ENCODE measurements around the gene NMNAT3.

The NMNAT3 gene

DNA sequence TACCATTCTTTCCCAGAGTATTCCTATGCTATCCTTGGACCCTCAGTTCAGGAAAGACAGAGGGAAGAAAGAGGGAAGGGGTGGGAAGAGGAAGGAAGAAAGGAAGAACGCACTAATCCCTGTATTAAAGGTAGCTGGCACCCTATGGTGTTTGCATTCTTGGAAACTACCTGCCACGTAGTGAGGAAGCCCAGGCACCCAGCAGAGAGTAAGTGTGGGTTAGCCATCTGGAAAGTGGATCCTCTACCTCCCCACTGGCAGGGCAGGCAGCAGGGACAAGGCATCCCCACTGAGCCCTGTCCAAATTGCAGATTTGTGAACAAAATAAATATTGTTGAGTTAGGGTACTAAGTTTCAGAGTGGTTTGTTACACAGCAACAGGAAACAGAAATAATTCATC, 147.1 kb downstream of the NMNAT3 start (continued):
- TF ChIP-seq CSDC2 (CRISPR knock-in tag; IDR thresholded peaks at IDR 0.05) (no peak), ZNF8 (CRISPR knock-in tag; IDR thresholded peaks at IDR 0.05) (no peak), RARB (CRISPR knock-in tag; IDR thresholded peaks at IDR 0.05) (no peak), ZFP30 (CRISPR knock-in tag; IDR thresholded peaks at IDR 0.05) (no peak), ARNTL (CRISPR knock-in tag; IDR thresholded peaks at IDR 0.05; ENCODE audit: borderline replicate concordance, low read depth) (no peak)

DNA sequence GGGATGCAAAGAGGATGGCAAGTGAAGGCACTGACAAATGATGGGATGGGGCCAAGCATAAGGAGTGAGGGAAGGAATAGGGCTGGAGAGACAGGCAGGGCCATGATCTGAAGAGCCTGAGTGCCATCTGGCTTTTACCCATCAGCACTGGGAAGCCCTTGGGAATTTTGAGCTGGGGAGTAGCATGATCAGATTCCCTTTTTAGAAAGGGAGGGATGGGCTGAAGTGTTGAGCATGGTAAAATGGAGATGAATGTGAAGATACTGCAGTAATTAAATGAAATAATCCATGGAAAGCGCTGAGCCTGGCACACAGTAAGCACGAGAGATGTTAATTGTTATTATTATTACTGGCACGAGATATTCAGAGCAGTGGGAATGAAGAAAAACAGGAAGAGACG, 148.1 kb downstream of the NMNAT3 start:
- no peak for ATAC-seq
- TF ChIP-seq, protein P1, sequence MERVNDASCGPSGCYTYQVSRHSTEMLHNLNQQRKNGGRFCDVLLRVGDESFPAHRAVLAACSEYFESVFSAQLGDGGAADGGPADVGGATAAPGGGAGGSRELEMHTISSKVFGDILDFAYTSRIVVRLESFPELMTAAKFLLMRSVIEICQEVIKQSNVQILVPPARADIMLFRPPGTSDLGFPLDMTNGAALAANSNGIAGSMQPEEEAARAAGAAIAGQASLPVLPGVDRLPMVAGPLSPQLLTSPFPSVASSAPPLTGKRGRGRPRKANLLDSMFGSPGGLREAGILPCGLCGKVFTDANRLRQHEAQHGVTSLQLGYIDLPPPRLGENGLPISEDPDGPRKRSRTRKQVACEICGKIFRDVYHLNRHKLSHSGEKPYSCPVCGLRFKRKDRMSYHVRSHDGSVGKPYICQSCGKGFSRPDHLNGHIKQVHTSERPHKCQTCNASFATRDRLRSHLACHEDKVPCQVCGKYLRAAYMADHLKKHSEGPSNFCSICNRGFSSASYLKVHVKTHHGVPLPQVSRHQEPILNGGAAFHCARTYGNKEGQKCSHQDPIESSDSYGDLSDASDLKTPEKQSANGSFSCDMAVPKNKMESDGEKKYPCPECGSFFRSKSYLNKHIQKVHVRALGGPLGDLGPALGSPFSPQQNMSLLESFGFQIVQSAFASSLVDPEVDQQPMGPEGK (CRISPR knock-in tag; IDR thresholded peaks at IDR 0.05; ENCODE audit: borderline replicate concordance), result no peak
- TF ChIP-seq, protein P2, sequence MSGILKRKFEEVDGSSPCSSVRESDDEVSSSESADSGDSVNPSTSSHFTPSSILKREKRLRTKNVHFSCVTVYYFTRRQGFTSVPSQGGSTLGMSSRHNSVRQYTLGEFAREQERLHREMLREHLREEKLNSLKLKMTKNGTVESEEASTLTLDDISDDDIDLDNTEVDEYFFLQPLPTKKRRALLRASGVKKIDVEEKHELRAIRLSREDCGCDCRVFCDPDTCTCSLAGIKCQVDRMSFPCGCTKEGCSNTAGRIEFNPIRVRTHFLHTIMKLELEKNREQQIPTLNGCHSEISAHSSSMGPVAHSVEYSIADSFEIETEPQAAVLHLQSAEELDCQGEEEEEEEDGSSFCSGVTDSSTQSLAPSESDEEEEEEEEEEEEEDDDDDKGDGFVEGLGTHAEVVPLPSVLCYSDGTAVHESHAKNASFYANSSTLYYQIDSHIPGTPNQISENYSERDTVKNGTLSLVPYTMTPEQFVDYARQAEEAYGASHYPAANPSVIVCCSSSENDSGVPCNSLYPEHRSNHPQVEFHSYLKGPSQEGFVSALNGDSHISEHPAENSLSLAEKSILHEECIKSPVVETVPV (CRISPR knock-in tag; IDR thresholded peaks at IDR 0.05), result no peak
- TF ChIP-seq SNAI2 (CRISPR knock-in tag; IDR thresholded peaks at IDR 0.05), result no peak
- TF ChIP-seq PPARA (CRISPR knock-in tag; IDR thresholded peaks at IDR 0.05; ENCODE audit: borderline replicate concordance), result no peak
- no peak for TF ChIP-seq TCF4 (CRISPR knock-in tag; IDR thresholded peaks at IDR 0.05; ENCODE audit: borderline replicate concordance)
- TF ChIP-seq ISL1 (CRISPR knock-in tag; IDR thresholded peaks at IDR 0.05), result no peak
- TF ChIP-seq ZC3H10 (CRISPR knock-in tag; IDR thresholded peaks at IDR 0.05), result no peak
- no peak for TF ChIP-seq ZNF70 (CRISPR knock-in tag; IDR thresholded peaks at IDR 0.05)
- TF ChIP-seq, protein P3, sequence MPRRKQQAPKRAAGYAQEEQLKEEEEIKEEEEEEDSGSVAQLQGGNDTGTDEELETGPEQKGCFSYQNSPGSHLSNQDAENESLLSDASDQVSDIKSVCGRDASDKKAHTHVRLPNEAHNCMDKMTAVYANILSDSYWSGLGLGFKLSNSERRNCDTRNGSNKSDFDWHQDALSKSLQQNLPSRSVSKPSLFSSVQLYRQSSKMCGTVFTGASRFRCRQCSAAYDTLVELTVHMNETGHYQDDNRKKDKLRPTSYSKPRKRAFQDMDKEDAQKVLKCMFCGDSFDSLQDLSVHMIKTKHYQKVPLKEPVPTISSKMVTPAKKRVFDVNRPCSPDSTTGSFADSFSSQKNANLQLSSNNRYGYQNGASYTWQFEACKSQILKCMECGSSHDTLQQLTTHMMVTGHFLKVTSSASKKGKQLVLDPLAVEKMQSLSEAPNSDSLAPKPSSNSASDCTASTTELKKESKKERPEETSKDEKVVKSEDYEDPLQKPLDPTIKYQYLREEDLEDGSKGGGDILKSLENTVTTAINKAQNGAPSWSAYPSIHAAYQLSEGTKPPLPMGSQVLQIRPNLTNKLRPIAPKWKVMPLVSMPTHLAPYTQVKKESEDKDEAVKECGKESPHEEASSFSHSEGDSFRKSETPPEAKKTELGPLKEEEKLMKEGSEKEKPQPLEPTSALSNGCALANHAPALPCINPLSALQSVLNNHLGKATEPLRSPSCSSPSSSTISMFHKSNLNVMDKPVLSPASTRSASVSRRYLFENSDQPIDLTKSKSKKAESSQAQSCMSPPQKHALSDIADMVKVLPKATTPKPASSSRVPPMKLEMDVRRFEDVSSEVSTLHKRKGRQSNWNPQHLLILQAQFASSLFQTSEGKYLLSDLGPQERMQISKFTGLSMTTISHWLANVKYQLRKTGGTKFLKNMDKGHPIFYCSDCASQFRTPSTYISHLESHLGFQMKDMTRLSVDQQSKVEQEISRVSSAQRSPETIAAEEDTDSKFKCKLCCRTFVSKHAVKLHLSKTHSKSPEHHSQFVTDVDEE (CRISPR knock-in tag; IDR thresholded peaks at IDR 0.05), result no peak
- no peak for TF ChIP-seq CSDC2 (CRISPR knock-in tag; IDR thresholded peaks at IDR 0.05)

DNA sequence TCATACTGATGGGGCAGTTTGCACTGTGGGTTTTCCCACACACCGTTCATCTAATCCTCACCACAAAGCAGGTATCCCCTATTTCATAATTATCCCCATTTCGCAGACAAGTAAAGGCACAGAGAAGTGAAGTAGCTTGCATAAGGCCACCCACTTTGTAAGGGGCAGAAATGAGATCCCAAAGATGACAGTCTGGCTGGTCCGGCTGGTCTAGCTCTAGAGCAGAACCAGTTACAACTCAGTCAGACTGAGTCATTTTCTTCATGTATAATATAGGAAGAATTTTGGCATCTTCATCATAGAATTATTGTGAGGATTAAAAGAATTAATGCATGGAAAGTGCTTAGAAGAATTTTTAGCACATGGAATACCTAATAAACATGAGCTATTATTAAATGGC, 148.8 kb downstream of the NMNAT3 start:
- TF ChIP-seq ZNF70 (CRISPR knock-in tag; IDR thresholded peaks at IDR 0.05) (no peak), PPARA (CRISPR knock-in tag; IDR thresholded peaks at IDR 0.05; ENCODE audit: borderline replicate concordance) (no peak), GLIS3 (CRISPR knock-in tag; IDR thresholded peaks at IDR 0.05) (no peak), SNAI2 (CRISPR knock-in tag; IDR thresholded peaks at IDR 0.05) (no peak), RARB (CRISPR knock-in tag; IDR thresholded peaks at IDR 0.05) (no peak), ISL1 (CRISPR knock-in tag; IDR thresholded peaks at IDR 0.05) (no peak), ZFP3 (CRISPR knock-in tag; IDR thresholded peaks at IDR 0.05) (no peak), ARNTL (CRISPR knock-in tag; IDR thresholded peaks at IDR 0.05; ENCODE audit: borderline replicate concordance, low read depth) (no peak), ZFP30 (CRISPR knock-in tag; IDR thresholded peaks at IDR 0.05) (no peak), BACH2 (CRISPR knock-in tag; IDR thresholded peaks at IDR 0.05; ENCODE audit: borderline replicate concordance) (no peak)
- TF ChIP-seq, protein P2 (CRISPR knock-in tag; IDR thresholded peaks at IDR 0.05), result no peak
- TF ChIP-seq, protein P3 (CRISPR knock-in tag; IDR thresholded peaks at IDR 0.05), result no peak
- TF ChIP-seq, protein P4, sequence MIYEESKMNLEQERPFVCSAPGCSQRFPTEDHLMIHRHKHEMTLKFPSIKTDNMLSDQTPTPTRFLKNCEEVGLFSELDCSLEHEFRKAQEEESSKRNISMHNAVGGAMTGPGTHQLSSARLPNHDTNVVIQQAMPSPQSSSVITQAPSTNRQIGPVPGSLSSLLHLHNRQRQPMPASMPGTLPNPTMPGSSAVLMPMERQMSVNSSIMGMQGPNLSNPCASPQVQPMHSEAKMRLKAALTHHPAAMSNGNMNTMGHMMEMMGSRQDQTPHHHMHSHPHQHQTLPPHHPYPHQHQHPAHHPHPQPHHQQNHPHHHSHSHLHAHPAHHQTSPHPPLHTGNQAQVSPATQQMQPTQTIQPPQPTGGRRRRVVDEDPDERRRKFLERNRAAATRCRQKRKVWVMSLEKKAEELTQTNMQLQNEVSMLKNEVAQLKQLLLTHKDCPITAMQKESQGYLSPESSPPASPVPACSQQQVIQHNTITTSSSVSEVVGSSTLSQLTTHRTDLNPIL (CRISPR knock-in tag; IDR thresholded peaks at IDR 0.05; ENCODE audit: low read depth), result no peak
- ATAC-seq, result no peak

Data from SK-N-SH treated with all-trans-retinoic acid at 6 μM for 48 hours (cell line).